Tongue (tissue), 2 donors: Measurements from ENCODE around the gene ECSIT. TPM values are rescaled to one million over a fixed set of nuclear protein-coding genes. Genes with fewer than 3 reads are reported as not detected.

Experiments used
- DNase-seq: peaks from one replicate; pipeline ENCODE4 v3.0.0-alpha.2; 2015
- total RNA-seq: library from RNA; depleted of rRNA; stranded (reverse); fragments of >200 nt; gene quantifications from one replicate; pipeline ENCODE4 v1.2.3, GENCODE V29; 2014

The ECSIT gene
- total RNA-seq, 1 donor from 2014 or later = 56.6 TPM

DNA sequence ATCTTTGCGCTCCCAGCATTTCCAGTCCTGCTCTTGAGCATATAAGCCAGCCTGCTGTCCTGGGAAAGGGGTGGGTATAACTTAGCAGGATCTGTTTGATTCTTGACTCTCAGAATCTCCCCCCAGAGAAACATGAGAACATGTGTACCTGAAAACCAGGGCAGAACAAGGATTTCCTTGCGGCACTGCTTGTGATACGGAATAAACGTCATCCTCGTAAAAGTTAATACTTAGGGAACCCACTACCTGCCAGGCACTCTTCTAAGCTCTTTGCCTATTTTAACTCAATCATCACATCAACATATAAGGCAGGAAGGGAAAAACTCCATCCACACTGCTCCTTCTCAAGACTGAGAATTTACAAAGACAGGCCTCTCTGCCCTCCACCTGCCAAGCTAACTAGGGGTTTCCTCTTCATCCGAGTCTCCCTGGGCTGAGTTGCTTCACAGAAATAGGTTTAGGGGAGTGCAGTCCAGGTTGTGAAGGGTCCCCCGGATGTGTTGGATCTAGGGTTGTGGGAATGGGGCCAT, 24.4 kb downstream of the ECSIT start:
- no peak for DNase-seq

DNA sequence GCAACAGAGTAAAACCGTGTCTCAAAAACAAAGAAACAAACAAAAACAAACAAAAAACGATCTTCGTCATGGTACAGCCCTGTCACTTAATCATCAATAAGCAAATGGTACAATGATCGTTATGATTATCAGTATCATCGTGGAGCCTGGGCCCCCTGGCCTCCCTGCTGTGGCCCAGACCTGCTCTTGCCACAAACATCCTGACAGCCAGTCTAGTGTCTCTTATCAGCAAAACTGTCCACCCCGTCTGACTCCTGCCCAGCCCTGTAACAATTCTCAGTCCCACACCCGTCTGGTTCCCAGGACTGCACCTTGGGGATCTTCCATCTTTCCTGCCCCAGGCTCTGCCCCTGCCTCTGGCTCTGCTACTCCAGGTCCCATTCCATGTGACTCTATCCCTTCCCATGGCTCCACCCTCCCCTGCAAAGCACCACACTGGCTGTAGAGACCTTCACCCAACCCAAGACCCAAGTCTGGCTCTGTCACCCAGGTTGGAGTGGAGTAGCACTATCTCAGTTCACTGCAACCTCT, 29.0 kb downstream of the ECSIT start:
- DNase-seq = no peak

DNA sequence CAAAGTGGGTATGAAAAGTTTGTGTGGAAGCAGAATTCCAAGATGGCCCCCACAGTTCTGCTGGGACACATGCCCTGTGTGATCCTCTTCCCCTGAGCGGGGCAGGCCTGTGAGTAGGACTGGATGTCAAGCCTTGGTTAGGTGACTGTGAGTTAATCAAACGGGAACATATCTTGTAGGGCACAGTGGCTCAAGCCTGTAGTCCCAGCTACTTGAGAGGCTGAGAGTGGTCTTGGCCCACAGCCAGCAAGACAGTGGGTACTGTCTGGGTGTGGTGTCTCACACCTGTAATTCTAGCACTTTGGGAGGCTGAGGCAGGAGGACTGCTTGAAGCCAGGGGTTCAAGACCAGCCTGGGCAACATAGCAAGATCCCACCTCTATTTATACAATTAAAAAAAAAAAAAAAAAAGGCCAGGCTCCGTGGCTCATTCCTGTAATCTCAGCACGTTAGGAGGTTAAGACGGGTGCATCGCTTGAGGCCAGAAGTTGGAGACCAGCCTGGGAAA, 29.7 kb downstream of the ECSIT start:
- DNase-seq = no peak

DNA sequence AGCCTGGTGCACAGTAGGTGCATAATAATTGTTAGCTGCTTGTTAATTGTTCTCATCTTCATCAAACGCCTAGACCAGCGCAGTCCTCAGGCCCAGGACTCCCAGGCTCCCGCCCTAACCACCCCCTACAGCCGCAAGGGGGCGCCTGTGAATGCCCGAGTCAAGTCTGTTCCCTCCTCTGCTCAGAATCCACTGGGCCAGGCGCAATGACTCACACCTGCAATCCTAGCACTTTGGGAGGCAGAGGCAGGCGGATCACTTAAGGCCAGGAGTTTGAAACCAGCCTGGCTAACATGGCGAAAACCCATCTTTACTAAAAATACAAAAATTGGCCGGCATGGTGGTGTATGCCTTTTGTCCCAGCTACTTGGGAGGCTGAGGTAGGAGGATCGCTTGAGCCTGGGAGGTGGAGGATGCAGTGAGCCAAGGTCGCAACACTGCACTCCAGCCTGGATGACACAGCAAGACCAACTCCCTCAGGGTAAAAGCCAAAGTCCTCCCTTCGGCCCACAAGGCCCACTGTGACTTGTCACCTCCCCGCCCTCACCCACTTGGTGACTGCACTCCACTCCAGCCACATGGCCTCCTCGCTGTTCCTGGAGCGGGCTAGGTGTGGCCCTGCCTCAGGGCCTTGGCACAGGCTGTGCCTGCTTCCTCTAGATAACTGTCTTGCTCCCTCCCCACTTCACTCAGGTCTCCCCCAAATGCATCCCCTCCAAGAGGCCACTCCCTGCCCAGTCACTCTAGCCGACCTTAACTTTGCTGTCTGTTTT, 32.4 kb downstream of the ECSIT start:
- DNase-seq = peak; percentile 54

DNA sequence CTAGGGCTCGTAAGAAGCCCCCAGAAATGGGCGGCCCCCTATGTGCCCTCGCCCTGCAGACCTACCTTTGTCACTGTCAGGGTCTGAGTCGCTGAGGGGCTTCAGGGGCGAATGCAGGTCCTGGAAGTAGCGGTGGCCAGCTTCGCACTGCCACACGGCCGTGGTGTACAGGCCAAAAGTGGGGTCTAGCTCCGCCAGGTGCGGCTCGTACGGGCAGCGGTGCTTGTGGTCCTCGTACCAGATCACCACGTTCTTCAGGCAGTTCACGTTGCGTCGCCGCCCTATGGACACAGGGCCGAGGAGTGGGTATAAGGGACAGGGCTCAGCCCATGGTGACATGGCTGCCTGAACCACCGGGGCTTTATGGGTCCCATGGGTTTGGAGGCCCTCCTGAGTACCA, 33.0 kb downstream of the ECSIT start:
- DNase-seq = no peak

DNA sequence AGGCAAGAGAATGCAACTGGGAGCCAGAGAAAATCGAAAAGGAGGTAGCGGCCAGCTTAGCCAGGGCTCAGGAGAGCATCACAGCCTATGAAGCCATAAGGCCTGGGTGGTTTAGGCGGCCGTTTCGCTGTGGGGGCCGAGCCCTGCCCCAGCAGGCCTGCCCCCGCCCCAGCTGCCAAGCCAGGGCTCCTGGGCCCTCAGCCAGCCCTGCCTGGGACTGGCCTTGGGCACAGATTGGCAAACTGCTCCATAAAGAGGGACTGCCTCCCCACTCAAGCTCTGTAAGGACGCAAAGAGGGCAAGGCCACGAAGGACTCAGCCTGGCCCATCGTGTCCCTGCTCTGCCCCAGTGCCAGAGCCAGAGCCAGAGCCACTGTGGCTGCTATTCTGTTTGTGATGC, 33.5 kb downstream of the ECSIT start:
- DNase-seq = no peak

DNA sequence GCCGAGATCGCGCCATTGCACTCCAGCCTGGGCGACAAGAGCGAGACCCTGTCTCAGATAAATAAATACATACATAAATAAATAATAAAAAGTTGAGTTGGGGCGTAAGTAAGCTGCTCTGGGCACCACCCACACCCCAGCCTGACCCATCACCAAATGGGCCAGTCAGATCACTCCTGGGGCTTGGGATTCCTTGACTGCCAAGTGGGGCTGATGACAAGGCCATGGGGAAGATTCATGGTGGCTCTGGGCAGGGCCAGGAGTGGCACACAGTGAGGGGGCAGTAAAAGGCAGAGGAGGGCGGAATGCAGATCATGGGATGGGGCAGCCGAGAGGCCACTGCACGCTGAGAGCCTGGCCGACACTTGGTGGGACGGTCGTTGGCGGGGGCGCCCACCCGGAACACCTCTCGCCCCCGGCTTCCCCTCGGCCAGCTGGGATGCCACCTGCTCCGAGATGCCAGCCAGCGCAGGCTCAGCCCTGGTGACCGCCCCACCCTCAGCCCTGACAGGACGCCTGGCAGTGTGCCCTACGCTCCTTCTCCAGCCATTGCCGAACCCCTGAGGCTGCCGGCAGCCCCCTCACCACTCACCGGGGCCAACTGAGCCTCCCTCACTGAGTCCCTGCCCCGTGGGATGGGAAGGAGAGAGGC, 34.2 kb downstream of the ECSIT start:
- no peak for DNase-seq

- no peak for DNase-seq
These were observed 39.6 kb downstream of the ECSIT start for GRCh38 chr19:11489378-11489777.

DNA sequence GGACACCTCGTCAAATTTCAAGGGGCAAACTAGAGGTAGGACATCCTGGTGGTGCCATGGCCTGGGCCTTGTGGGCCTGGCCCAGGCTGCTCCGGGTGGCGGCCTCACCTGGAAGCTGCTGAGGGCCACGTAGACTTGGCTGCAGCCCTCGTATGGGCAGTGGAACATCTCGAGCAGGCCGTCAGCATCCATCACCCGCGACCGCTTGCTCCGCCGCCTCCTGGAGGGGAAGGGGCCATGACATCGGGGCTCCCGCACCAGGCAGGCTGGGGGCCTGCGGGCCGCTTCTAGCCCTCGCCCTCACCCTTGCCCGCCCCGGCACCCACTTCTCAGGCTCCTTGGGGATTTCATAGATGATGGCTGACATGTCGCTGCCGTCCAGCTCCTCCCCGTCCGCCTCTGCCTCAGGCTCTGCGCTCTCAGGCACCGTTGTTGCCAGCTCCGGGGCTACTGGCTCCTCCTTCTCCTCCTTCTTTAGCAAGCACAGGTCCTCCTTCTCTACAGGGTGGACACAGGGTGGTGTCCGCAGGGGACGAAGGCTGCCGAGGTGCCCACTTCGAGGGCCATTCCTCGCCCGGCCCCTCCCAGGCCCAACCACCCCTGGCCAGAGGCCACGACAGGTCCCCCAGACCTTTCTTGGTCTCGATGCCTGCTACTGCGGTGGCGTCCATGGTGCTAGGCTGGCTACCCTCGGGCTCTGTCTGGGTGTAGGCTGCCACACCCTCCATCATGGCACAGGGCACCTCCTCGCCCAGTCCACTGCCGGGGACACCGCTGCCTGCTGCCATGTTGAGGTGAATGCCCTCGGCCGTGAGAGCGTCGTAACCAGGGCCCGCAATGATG, 42.1 kb downstream of the ECSIT start:
- no peak for DNase-seq

GRCh38 chr19:11485245-11485837, 43.6 kb downstream of the ECSIT start:
- no peak for DNase-seq

GRCh38 chr19:11483366-11484111, 45.4 kb downstream of the ECSIT start:
- DNase-seq = no peak

DNA sequence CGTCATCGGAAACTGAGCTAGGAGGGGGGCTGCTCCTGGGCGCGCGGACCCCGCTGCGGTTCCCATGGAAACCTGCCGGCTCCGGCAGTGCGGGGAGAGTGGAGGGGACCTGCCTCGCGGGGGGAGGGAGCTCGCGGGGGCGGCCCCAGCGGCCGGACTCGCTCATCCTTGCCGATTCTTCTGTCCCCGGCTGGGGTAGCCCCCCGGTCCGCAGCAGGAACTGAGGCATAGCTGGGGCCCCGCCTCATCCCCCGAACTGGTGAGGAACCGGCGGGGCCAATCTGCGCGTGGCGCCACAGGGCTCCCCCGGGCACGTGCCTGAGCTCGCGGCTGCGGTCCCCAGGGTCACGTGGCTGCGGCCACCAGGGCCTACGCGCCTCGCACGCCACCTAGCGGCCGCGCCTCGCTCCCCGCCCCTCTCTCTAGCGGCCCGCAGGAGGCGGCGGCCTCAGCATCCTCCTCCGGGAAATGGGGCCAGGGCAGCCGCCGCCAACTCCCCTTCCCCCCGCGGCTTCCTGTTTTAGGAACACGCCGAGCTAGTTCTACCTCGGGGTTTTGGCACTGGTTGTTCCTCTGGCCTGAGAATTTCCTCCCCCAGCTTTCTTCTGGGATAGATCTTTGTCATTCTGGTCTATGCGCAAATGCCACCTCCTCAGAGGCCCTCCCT, 46.4 kb downstream of the ECSIT start:
- DNase-seq = peak; percentile 82

- DNase-seq = peak; percentile 79
These were observed 47.2 kb downstream of the ECSIT start for GRCh38 chr19:11481534-11482383.

GRCh38 chr19:11480715-11481533, 48.0 kb downstream of the ECSIT start, which contains the start of gene ELAVL3:
ELAVL3 (minus strand) TSS chr19:11481046; CDS start chr19:11480608, 438 bp downstream.
- no peak for DNase-seq

- DNase-seq = no peak
These were observed 48.8 kb downstream of the ECSIT start for GRCh38 chr19:11479898-11480714.

DNA sequence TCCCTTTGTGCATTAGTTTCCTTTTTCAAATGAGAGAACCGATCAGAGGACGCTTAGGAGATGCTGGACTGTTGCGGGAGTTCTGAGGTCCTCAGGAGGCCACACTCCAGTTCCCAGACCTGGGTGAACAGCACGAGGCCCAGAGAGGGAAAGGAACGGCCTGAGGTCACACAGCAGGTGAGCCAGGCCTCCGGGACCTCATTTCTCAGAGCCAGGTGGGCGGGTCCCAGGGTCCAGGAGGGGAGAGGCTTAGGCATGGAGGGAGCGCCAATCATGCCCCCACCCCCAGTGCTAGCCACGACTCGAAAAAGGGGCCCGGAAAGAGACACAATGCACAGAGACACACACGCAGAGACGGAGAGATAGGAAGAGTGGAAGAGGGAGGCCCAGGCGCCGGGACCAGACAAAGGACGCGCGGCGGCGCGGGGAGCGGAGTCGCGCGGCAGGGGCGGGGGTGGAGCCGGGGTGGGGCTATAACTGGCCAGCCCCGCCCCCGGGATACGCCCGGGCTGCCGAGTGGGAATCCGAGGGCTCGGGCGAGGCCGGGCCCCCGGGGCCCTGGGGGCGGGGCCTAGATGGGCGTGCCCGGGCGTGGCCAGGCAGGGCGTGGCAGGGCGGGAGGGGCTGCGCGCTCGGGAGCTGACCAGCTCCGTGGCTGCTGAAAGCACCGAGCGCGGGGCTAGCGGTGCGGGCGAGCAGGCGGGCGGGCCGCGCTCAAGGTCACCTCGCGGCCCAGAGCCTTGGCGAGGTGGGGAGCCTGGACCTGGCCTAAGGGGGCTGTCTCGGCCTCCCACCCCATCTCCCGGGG, 49.6 kb downstream of the ECSIT start:
- peak; percentile 31 for DNase-seq
